GM18870 (cell line): ENCODE measurements around the gene ZNF524.

ENCODE experiments used
- ATAC-seq: cut with Tn5 transposase; IDR thresholded peaks from one replicate; pipeline ENCODE4 v1.9.1; 2021; ENCODE audit warnings: moderate library complexity; ENCODE audit not compliant: unreplicated experiment

Gene ZNF524

DNA sequence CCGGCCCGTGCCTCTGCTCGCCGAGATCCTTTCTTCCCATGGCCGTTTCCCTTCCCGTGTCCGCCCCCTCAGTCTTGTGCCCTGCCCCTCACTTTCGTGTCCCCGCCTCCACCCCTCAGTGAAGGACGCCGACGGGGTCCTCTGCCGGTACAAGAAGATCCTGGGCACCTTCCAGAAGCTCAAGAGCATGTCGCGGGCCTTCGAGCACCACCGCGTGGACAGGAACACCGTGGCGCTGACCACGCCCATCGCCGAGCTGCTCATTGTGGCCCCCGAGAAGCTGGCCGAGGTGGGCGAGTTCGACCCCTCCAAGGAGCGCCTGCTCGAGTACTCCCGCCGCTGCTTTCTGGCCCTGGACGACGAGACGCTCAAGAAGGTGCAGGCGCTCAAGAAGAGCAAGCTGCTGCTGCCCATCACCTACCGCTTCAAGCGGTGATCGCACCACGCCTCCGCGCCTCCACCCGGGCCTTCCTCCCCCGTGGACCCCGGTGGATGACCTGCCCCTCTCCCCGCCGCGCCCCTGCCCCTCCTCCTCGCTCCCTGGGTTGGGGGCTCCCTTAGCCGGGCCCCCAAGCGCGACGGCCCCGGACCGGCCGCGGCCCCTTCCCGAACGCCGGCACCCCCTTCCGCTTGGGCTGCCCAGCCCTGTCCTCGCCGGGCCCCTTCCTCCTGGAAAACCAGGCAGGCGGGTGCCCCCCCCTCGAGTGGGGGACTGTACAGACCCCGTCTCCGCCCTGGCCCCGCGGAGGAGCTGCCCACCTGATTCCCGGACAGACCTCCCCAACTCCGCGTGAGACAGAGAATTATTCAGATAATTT, 52.4 kb downstream of the ZNF524 start:
- ATAC-seq = no peak
